BE2C (cell line): Measurements from ENCODE around the gene MALRD1.

Experiments used
- DNase-seq: peaks from one replicate; pipeline ENCODE4 v3.0.0-alpha.2; 2020
- H3K27me3 ChIP-seq: fragments of 250-450 bp; sonication (Bioruptor Pico); 2 replicates; pipeline ENCODE4 v1.5.1; 2020; ENCODE audit warnings: mild to moderate bottlenecking
- H3K36me3 ChIP-seq: fragments of 250-450 bp; sonication (Bioruptor Pico); 2 replicates; pipeline ENCODE4 v1.5.1; 2020; ENCODE audit warnings: mild to moderate bottlenecking
- H3K4me1 ChIP-seq: fragments of 250-450 bp; sonication (Bioruptor Pico); 2 replicates; pipeline ENCODE4 v1.5.1; 2020
- H3K4me3 ChIP-seq: 2 replicates; pipeline ENCODE4 v1.5.1; 2011; ENCODE audit warnings: low read depth, low read length
- H3K9me3 ChIP-seq: fragments of 250-450 bp; sonication (Bioruptor Pico); 2 replicates; pipeline ENCODE4 v1.5.1; 2020
- CTCF ChIP-seq: IDR thresholded peaks from 2 replicates; pipeline ENCODE4 v1.5.1; 2012; ENCODE audit warnings: mild to moderate bottlenecking, low read depth, low read length

The MALRD1 gene

DNA sequence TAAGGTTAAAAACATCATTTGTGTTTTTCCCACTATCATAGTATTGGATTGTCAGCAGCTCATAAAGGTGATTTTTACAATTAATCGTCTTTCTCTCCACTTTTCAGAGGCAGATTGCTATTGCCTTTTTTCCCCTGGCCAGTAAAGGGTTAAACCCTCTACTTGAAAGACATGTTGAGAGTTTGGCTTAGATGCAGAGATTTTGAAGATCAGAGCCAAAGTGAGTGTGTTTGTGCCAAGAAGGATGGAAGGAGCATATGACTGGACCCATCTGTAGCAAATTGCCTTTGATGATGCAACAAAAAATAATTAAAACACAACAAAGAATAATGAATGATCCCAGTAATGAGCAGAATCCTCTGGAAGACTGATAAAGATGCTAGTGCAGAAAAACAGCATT is 373.1 kb downstream of the MALRD1 start:
- no peak overlapping the region for H3K4me3 ChIP-seq
- no peaks in the 10 kb centered on the region for H3K36me3 ChIP-seq
- H3K27me3 ChIP-seq: no peaks in the 10 kb centered on the region
- TF ChIP-seq CTCF: no peak
- no peaks in the 10 kb centered on the region for H3K4me1 ChIP-seq
- no peaks in the 10 kb centered on the region for H3K9me3 ChIP-seq
- no peak for DNase-seq

DNA sequence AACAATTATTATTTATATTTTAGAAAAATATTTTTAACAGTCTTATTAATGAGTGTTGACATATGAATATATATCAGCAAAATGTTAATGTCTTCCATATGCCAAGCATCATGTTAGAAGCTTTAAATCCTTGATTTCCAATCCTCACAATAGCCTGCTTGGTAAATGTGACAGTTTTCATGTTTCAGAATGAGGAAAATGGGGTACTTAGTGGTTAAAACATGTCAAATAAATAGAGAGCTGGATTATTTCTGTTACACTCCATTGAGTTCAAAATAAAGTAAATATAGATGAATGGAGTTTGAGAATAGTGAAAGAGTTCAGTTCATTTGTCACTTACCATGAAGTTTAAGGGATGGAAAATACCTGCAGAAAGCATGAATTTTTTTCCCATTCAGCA is 377.4 kb downstream of the MALRD1 start:
- DNase-seq: no peak
- TF ChIP-seq CTCF: no peak
- Histone ChIP-seq H3K36me3 (no peaks in the 10 kb centered on the region), H3K4me1 (no peaks in the 10 kb centered on the region), H3K9me3 (no peaks in the 10 kb centered on the region), H3K27me3 (no peaks in the 10 kb centered on the region), H3K4me3 (no peak overlapping the region)

- Histone ChIP-seq H3K36me3 (no peaks in the 10 kb centered on the region), H3K27me3 (no peaks in the 10 kb centered on the region), H3K9me3 (no peaks in the 10 kb centered on the region), H3K4me1 (no peaks in the 10 kb centered on the region), H3K4me3 (no peak overlapping the region)
- no peak for DNase-seq
- no peak for TF ChIP-seq CTCF
These were observed 383.2 kb downstream of the MALRD1 start for GRCh38 chr10:19431622-19432351.

DNA sequence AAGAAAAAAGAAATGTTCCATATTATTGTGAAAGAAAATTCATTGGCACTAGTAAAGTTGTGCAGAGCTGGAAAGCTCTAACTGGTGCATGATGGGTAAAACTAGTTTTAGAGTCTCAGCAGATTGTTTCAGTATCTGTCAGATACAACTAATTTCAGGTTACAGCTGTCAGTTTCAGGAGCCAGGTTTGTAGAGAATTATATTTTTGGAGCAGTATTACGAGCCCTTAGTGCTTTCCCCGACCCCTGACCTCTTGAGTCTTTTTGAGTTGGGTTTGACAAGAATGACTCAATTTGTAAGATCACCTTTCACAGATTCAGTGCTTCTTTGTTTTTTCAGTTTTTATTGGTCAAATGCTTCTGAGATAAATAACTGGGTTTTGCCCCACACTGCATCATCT is 401.3 kb downstream of the MALRD1 start:
- Histone ChIP-seq H3K36me3 (no peaks in the 10 kb centered on the region), H3K4me3 (no peak overlapping the region), H3K4me1 (no peaks in the 10 kb centered on the region), H3K27me3 (no peaks in the 10 kb centered on the region), H3K9me3 (no peaks in the 10 kb centered on the region)
- TF ChIP-seq CTCF: no peak
- no peak for DNase-seq

DNA sequence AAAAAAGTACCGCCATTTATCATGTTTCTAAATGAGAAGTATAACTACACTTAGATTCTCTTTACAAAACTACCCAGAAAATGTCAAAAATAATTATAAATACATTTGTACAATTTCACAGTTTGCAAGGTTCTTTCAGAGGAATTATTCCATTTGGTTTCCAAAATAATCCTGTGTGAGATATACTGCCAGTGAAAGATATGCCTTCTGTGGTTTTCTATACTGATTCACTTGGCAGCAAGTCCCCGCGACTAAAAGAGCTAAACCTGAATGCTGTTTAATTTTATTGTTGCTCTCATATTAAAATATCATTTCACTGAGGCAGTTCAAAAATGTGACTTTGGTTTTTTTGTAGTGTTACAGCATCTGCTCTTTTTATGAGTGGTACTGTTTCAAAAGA is 402.8 kb downstream of the MALRD1 start:
- no peak for TF ChIP-seq CTCF
- Histone ChIP-seq H3K27me3 (no peaks in the 10 kb centered on the region), H3K4me1 (no peaks in the 10 kb centered on the region), H3K9me3 (no peaks in the 10 kb centered on the region), H3K36me3 (no peaks in the 10 kb centered on the region), H3K4me3 (no peak overlapping the region)
- DNase-seq: no peak

DNA sequence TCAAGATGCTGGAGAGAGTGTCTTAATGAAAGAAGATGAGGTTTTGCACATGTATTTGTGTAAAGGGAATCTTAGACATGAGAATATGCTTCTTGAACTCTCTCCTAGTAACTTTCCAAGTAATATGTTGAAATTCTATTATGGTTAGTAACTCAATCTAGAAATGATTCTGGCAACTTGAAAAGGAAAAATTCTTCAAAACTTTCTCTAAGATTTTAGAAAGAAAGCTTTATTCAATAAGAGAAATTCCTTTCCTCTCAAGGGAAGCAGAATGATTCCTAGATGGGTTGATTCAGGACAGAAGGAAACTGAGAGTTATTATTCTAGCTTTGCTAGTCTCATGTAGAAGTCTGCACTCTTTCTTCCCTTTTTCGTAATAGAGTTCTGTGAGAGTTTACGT is 403.3 kb downstream of the MALRD1 start:
- Histone ChIP-seq H3K9me3 (no peaks in the 10 kb centered on the region), H3K4me1 (no peaks in the 10 kb centered on the region), H3K4me3 (no peak overlapping the region), H3K36me3 (no peaks in the 10 kb centered on the region), H3K27me3 (no peaks in the 10 kb centered on the region)
- no peak for TF ChIP-seq CTCF
- DNase-seq: no peak
